WTC11 (cell line): ENCODE results near the gene C1orf87. TPM values are rescaled to one million over a fixed set of nuclear protein-coding genes. Genes with fewer than 3 reads are reported as not detected.

Experiments used
- ATAC-seq: fragments of 200-7000 bp; cut with Tn5 transposase; 2 replicates; pipeline ENCODE4 v1.10.0; 2021; ENCODE audit warnings: mild to moderate bottlenecking, moderate library complexity
- CTCF ChIA-PET: fragments of 300-600 bp; sonication (Branson Sonifier 250); formaldehyde crosslinking; loops from one replicate; lab custom pipeline; 2021; ENCODE audit warnings: antibody characterized with exemption; lab: Charles Lee
- POLR2A ChIA-PET: fragments of 350-600 bp; sonication (Branson Sonifier 250); formaldehyde crosslinking; loops from one replicate; lab custom pipeline; 2021; ENCODE audit warnings: antibody characterized with exemption; lab: Charles Lee
- DNase-seq: peaks from one replicate; pipeline ENCODE4 v3.0.0; 2021; ENCODE audit warnings: low spot score
- H3K27ac Mint-ChIP-seq: 2 replicates; pipeline ENCODE4 v1.8.0; 2021; ENCODE audit warnings: mixed read lengths
- H3K27me3 Mint-ChIP-seq: 2 replicates; pipeline ENCODE4 v1.8.0; 2021; ENCODE audit warnings: low read depth, mild to moderate bottlenecking, moderate library complexity, mixed read lengths
- H3K36me3 Mint-ChIP-seq: 2 replicates; pipeline ENCODE4 v1.8.0; 2021; ENCODE audit warnings: mixed read lengths
- H3K4me1 Mint-ChIP-seq: 2 replicates; pipeline ENCODE4 v1.8.0; 2022; ENCODE audit warnings: mixed read lengths
- H3K4me3 Mint-ChIP-seq: 2 replicates; pipeline ENCODE4 v1.8.0; 2021; ENCODE audit warnings: mild to moderate bottlenecking, moderate library complexity, mixed read lengths
- H3K9me3 Mint-ChIP-seq: 2 replicates; pipeline ENCODE4 v1.8.0; 2021; ENCODE audit warnings: mixed read lengths
- ATF6 ChIP-seq: sonication (generic); formaldehyde crosslinking; IDR thresholded peaks from 2 replicates; pipeline ENCODE4 v1.8.1; 2023; ENCODE audit warnings: mild to moderate bottlenecking, missing genetic modification reagents
- CDX4 ChIP-seq: fragments of 250-450 bp; sonication (Bioruptor Pico); IDR thresholded peaks from 2 replicates; pipeline ENCODE4 v1.9.0; 2021; ENCODE audit warnings: moderate library complexity, mild to moderate bottlenecking, inconsistent platforms, borderline replicate concordance
- CTCF ChIP-seq: fragments of 200-600 bp; IDR thresholded peaks from 2 replicates; pipeline ENCODE4 v1.8.0; 2022; ENCODE audit warnings: antibody characterized with exemption
- ELF4 ChIP-seq: sonication (generic); formaldehyde crosslinking; IDR thresholded peaks from 2 replicates; pipeline ENCODE4 v1.8.1; 2022; ENCODE audit warnings: low read depth, mild to moderate bottlenecking, moderate library complexity, missing genetic modification reagents
- EMX1 ChIP-seq: fragments of 250-450 bp; sonication (Bioruptor Pico); IDR thresholded peaks from 2 replicates; pipeline ENCODE4 v1.8.0; 2021; ENCODE audit warnings: mild to moderate bottlenecking
- FOXP4 ChIP-seq: sonication (generic); formaldehyde crosslinking; IDR thresholded peaks from 2 replicates; pipeline ENCODE4 v1.8.0; 2022; ENCODE audit warnings: mild to moderate bottlenecking, missing genetic modification reagents
- GRHL2 ChIP-seq: fragments of 250-450 bp; sonication (Bioruptor Pico); IDR thresholded peaks from 2 replicates; pipeline ENCODE4 v1.8.0; 2022; ENCODE audit warnings: mild to moderate bottlenecking, moderate library complexity; ENCODE audit not compliant: insufficient replicate concordance, severe bottlenecking
- OVOL2 ChIP-seq: fragments of 250-450 bp; sonication (Bioruptor Pico); IDR thresholded peaks from 2 replicates; pipeline ENCODE4 v1.9.0; 2021; ENCODE audit warnings: mild to moderate bottlenecking, borderline replicate concordance
- PRRX2 ChIP-seq: fragments of 250-450 bp; sonication (Bioruptor Pico); IDR thresholded peaks from 2 replicates; pipeline ENCODE4 v1.8.0; 2021; ENCODE audit warnings: mild to moderate bottlenecking
- RORB ChIP-seq: fragments of 250-450 bp; sonication (Bioruptor Pico); IDR thresholded peaks from 2 replicates; pipeline ENCODE4 v1.9.0; 2021; ENCODE audit warnings: mild to moderate bottlenecking
- SP1 ChIP-seq: sonication (generic); formaldehyde crosslinking; conservative IDR thresholded peaks from 2 replicates; pipeline ENCODE4 v1.8.1; 2022; ENCODE audit warnings: missing genetic modification reagents
- USF2 ChIP-seq: sonication (generic); formaldehyde crosslinking; IDR thresholded peaks from 2 replicates; pipeline ENCODE4 v1.8.1; 2023; ENCODE audit warnings: mild to moderate bottlenecking, missing genetic modification reagents, moderate library complexity
- ZNF232 ChIP-seq: sonication (generic); formaldehyde crosslinking; IDR thresholded peaks from 2 replicates; pipeline ENCODE4 v1.8.0; 2022; ENCODE audit warnings: mild to moderate bottlenecking, missing genetic modification reagents
- ZNF281 ChIP-seq: sonication (generic); formaldehyde crosslinking; IDR thresholded peaks from 2 replicates; pipeline ENCODE4 v1.8.0; 2023; ENCODE audit warnings: mild to moderate bottlenecking, missing genetic modification reagents
- ZNF396 ChIP-seq: fragments of 250-450 bp; sonication (Bioruptor Pico); IDR thresholded peaks from 2 replicates; pipeline ENCODE4 v1.8.0; 2021; ENCODE audit warnings: mild to moderate bottlenecking, moderate library complexity, borderline replicate concordance
- ZNF671 ChIP-seq: fragments of 250-450 bp; sonication (Bioruptor Pico); IDR thresholded peaks from 2 replicates; pipeline ENCODE4 v1.8.0; 2021; ENCODE audit warnings: mild to moderate bottlenecking
- total RNA-seq: library from RNA; stranded (reverse); gene quantifications from 3 replicates; pipeline ENCODE4 v1.2.3, GENCODE V29; 2021

Gene C1orf87
- total RNA-seq, 1 experiment from 2014 or later = 0.22 TPM

- Mint-ChIP-seq H3K4me1 (no peaks in the 10 kb centered on the region), H3K27me3 (no peaks in the 10 kb centered on the region), H3K4me3 (no peak overlapping the region), H3K27ac (no peak overlapping the region), H3K36me3 (no peaks in the 10 kb centered on the region), H3K9me3 (no peaks in the 10 kb centered on the region)
- TF ChIP-seq CTCF (no peak), ELF4 (no peak), ZNF396 (CRISPR knock-in tag) (no peak), FOXP4 (no peak), ZNF281 (CRISPR knock-in tag) (no peak), GRHL2 (CRISPR knock-in tag) (no peak), RORB (CRISPR knock-in tag) (no peak), CDX4 (no peak), ZNF232 (CRISPR knock-in tag) (no peak), PRRX2 (CRISPR knock-in tag) (no peak), OVOL2 (CRISPR knock-in tag) (no peak), USF2 (CRISPR knock-in tag) (no peak), EMX1 (CRISPR knock-in tag) (no peak), SP1 (no peak), ZNF671 (CRISPR knock-in tag) (no peak), ATF6 (CRISPR knock-in tag) (no peak)
- CTCF ChIA-PET = interaction anchor here (1.2 kb wide), 1 partner anchor 37 kb away, joined by 5 read pairs; no protein-coding TSS in a partner anchor
- POLR2A ChIA-PET = no interaction called here
- no peak for DNase-seq
- ATAC-seq = no peak
Measured at GRCh38 chr1:60008500-60008899, 65.1 kb downstream of the C1orf87 start.

- ChIA-PET POLR2A (no interaction called here), CTCF (no interaction called here)
- TF ChIP-seq PRRX2 (CRISPR knock-in tag) = no peak
- no peak for TF ChIP-seq USF2 (CRISPR knock-in tag)
- H3K4me3 Mint-ChIP-seq = no peak overlapping the region
- ATAC-seq = no peak
- DNase-seq = no peak
- H3K36me3 Mint-ChIP-seq = no peaks in the 10 kb centered on the region
- no peaks in the 10 kb centered on the region for H3K9me3 Mint-ChIP-seq
- H3K27ac Mint-ChIP-seq = no peak overlapping the region
- no peaks in the 10 kb centered on the region for H3K27me3 Mint-ChIP-seq
- peaks cover 26% of the 10 kb centered on the region for H3K4me1 Mint-ChIP-seq
Measured at GRCh38 chr1:60000625-60001024, 72.9 kb downstream of the C1orf87 start.
